ENCODE data around the gene ATG4C.

DNA sequence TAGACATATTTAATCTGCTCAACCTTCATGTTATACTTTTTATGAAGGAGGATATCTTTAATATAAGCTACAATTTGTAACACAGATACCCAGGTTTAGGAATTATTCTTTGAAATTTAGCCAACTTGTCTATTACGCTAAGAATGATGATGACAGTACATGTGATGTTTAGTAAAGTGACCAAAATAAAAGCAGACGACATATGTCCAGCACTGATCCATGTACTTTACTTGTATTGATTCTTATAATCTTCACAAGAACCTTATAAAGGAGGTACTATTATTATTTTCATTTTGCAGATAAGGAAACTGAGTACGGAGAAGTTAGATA lies 37.2 kb upstream of the ATG4C start:
- TF ChIP-seq EZH2phosphoT487 (IDR thresholded peaks at IDR 0.05; ENCODE audit: borderline replicate concordance, low read length): no peak
- TF ChIP-seq, protein P1, sequence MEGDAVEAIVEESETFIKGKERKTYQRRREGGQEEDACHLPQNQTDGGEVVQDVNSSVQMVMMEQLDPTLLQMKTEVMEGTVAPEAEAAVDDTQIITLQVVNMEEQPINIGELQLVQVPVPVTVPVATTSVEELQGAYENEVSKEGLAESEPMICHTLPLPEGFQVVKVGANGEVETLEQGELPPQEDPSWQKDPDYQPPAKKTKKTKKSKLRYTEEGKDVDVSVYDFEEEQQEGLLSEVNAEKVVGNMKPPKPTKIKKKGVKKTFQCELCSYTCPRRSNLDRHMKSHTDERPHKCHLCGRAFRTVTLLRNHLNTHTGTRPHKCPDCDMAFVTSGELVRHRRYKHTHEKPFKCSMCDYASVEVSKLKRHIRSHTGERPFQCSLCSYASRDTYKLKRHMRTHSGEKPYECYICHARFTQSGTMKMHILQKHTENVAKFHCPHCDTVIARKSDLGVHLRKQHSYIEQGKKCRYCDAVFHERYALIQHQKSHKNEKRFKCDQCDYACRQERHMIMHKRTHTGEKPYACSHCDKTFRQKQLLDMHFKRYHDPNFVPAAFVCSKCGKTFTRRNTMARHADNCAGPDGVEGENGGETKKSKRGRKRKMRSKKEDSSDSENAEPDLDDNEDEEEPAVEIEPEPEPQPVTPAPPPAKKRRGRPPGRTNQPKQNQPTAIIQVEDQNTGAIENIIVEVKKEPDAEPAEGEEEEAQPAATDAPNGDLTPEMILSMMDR (IDR thresholded peaks at IDR 0.05; ENCODE audit: low read depth, low read length, poor library complexity, severe bottlenecking): no peak
